Stomach smooth muscle (tissue), 2 donors: Measurements from ENCODE around the gene HTR3E.
"Not testable (repeated sequence)": the region's sequence is repeated elsewhere in the genome, so short reads cannot be mapped to it uniquely, and the experiment has no call there.

Experiments used
- H3K27ac ChIP-seq: one replicate; pipeline ENCODE4 v1.7.0; 2013; ENCODE audit warnings: mild to moderate bottlenecking, low read length, inconsistent platforms
- H3K27me3 ChIP-seq, 2 donors: one replicate each; pipeline ENCODE4 v1.7.0; 2013; ENCODE audit warnings: low read length in 2 of 2; ENCODE audit not compliant: insufficient read depth in 2 of 2, control insufficient read depth in 1 of 2
- H3K36me3 ChIP-seq, 2 donors: one replicate each; pipeline ENCODE4 v1.7.0; 2013; ENCODE audit warnings: low read length in 2 of 2; ENCODE audit not compliant: control insufficient read depth in 2 of 2, insufficient read depth in 2 of 2
- H3K4me1 ChIP-seq: one replicate; pipeline ENCODE4 v1.7.0; 2013; ENCODE audit warnings: low read length; ENCODE audit not compliant: control insufficient read depth, insufficient read depth
- H3K4me3 ChIP-seq, 2 donors: one replicate each; pipeline ENCODE4 v1.7.0; 2013; ENCODE audit warnings: low read length in 2 of 2
- H3K9ac ChIP-seq, 2 donors: one replicate each; pipeline ENCODE4 v1.7.0; 2013; ENCODE audit warnings: low read length in 2 of 2, mild to moderate bottlenecking in 1 of 2
- H3K9me3 ChIP-seq, 2 donors: one replicate each; pipeline ENCODE4 v1.7.0; 2013; ENCODE audit warnings: low read length in 2 of 2; ENCODE audit not compliant: control insufficient read depth in 2 of 2
- donor health status: healthy.
- donor health status: Pancreatic carcinoma.

The HTR3E gene

DNA sequence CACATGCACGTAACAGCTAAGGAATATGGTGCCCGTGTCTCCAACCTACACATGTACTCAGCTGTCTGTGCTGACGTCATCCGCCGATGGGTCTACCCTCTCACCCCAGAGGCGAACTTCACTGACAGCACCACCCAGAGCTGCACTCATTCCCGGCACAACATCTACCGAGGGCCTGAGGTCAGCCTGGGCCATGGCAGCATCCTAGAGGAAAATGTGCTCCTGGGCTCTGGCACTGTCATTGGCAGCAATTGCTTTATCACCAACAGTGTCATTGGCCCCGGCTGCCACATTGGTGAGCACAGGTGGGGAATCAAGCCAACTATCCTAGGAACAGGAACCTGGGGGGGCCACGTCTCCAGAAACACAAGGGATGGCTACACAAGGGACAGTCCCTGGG, 43.6 kb downstream of the HTR3E start:
- H3K36me3 ChIP-seq = peaks cover 49 to 51% of the 10 kb centered on the region in 2 donors
- H3K9me3 ChIP-seq = no peaks in the 10 kb centered on the region
- no peak overlapping the region for H3K27ac ChIP-seq
- H3K9ac ChIP-seq = no peak overlapping the region
- peaks cover 21% of the 10 kb centered on the region for H3K4me1 ChIP-seq
- H3K27me3 ChIP-seq = no peaks in the 10 kb centered on the region
- no peak overlapping the region for H3K4me3 ChIP-seq

DNA sequence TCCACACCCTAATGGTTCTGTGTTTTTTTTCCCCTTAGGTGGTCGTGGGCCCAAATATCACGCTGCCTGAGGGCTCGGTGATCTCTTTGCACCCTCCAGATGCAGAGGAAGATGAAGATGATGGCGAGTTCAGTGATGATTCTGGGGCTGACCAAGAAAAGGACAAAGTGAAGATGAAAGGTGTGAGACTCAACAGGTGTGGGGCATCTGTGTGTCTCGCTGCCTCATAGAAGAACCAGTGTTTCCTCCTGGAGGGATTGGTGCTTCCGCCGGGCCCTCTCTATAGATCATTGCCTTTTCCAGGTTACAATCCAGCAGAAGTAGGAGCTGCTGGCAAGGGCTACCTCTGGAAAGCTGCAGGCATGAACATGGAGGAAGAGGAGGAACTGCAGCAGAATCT, 45.3 kb downstream of the HTR3E start:
- peaks cover 7% of the 10 kb centered on the region for H3K4me1 ChIP-seq
- no peak overlapping the region for H3K27ac ChIP-seq
- peaks cover 52 to 56% of the 10 kb centered on the region in 2 donors for H3K36me3 ChIP-seq
- H3K9ac ChIP-seq = no peak overlapping the region
- no peaks in the 10 kb centered on the region for H3K27me3 ChIP-seq
- H3K4me3 ChIP-seq = no peak overlapping the region
- H3K9me3 ChIP-seq = no peaks in the 10 kb centered on the region

DNA sequence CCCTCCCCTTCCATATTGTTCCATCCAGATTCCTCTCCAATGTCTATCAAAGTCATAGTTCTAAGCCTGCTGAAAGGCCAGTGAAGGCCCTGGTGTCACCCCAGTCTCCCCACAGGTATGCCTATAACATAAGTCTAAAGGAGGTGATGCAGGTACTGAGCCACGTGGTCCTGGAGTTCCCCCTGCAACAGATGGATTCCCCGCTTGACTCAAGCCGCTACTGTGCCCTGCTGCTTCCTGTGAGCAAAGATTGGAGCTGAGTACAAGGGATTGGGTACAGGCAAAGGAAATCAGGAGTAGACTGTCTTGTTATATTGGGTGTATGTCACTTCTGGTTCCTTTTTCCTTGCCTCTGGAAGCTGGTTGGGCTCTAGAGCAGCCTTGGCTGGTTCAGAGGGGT, 46.5 kb downstream of the HTR3E start:
- H3K9ac ChIP-seq = no peak overlapping the region
- peaks cover 52 to 55% of the 10 kb centered on the region in 2 donors for H3K36me3 ChIP-seq
- no peak overlapping the region for H3K27ac ChIP-seq
- peaks cover 4% of the 10 kb centered on the region for H3K4me1 ChIP-seq
- no peaks in the 10 kb centered on the region for H3K9me3 ChIP-seq
- no peaks in the 10 kb centered on the region for H3K27me3 ChIP-seq
- no peak overlapping the region for H3K4me3 ChIP-seq

DNA sequence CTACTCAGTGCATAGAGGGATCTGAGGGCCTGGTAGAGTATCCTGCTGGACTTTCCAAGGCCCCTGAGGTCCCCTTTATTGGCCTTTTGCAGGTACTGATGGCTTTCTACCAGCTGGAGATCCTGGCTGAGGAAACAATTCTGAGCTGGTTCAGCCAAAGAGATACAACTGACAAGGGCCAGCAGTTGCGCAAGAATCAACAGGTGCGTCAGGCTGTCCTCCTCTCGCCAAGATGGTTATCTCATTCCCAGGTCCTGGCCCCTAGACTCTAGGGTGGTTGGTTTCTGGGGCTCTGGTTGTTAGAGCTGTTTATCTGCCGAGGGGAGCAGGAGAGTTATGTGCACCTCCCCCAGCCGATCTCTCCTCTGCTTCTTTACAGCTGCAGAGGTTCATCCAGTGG, 47.6 kb downstream of the HTR3E start:
- Histone ChIP-seq H3K27ac (no peak overlapping the region), H3K36me3 (peaks cover 52% of the 10 kb centered on the region in 2 donors), H3K9ac (no peak overlapping the region), H3K27me3 (no peaks in the 10 kb centered on the region), H3K9me3 (no peaks in the 10 kb centered on the region), H3K4me1 (peaks cover 4% of the 10 kb centered on the region), H3K4me3 (no peak overlapping the region)

DNA sequence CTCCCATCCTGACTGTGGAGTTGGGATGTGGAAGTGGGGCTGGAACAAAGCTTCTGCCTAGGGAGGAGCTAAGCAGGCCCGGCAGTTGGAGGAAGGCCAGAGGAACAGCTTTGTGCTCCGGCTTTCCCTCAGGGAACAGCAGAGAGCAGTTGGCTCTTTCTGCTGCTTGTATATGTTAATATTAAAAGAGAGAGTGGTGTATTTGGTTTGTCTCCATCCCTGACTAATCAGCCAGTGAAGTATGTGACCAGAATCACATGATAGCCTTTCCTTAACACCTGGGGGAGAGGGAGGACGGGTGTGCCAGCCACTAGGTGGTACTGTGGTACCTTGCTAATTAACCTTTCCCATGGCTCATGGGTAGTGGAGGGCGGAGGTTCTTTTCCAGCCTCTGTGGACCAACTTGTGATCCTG, 48.3 kb downstream of the HTR3E start:
- Histone ChIP-seq H3K36me3 (peaks cover 51 to 53% of the 10 kb centered on the region in 2 donors), H3K27ac (no peak overlapping the region), H3K9me3 (no peaks in the 10 kb centered on the region), H3K9ac (peak overlapping the region in 1 of 2 donors; percentile 36), H3K4me3 (no peak overlapping the region), H3K4me1 (peaks cover 4% of the 10 kb centered on the region), H3K27me3 (no peaks in the 10 kb centered on the region)

DNA sequence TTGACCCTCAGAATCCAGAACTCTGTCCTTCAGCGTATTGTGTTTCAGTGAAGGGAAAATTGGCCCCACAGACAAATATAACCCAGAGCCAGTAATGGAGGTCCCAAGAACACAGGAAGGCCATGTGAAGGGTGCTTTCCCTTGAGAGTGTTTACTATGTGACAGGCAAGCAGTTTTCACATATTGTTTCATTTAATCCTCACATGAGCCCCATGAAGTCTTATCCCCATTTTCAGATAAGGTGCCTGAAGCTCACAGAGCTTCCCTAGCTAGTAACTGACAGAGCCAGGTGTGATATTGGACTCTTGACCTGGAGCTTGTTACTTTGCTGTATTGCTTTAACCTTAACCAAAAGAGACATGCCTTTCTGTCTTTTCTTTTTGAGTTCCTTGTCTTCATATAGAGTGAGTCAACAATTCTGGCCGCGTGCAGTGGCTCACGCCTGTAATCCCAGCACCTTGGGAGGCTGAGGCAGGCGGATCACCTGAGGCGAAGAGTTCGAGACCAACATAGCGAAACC, 48.9 kb downstream of the HTR3E start:
- H3K4me3 ChIP-seq = no peak overlapping the region
- H3K36me3 ChIP-seq = peaks cover 44 to 47% of the 10 kb centered on the region in 2 donors
- H3K4me1 ChIP-seq = peaks cover 4% of the 10 kb centered on the region
- no peak overlapping the region for H3K27ac ChIP-seq
- H3K9me3 ChIP-seq = no peaks in the 10 kb centered on the region
- H3K9ac ChIP-seq = no peak overlapping the region
- no peaks in the 10 kb centered on the region for H3K27me3 ChIP-seq

DNA sequence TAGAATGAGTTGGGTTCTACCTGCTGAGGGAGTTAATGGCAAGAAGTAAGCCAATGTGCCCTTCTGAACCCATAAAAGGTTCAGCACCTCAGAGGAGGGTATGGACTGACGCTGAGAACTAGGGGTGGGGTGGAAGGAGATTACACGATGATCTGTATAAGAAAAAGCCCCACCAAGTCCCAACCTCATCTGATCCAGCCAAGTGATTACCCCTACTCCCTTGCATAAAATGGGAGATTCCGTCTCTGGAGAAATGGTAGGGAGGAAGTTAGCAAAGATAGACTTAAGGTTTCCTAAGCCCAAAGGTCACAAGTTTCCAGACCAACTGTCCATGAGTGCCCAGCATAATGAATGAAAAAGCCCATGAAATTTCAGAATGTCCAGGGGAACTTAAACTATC, 51.2 kb downstream of the HTR3E start:
- peaks cover 24 to 27% of the 10 kb centered on the region in 2 donors for H3K36me3 ChIP-seq
- peaks cover 4% of the 10 kb centered on the region for H3K4me1 ChIP-seq
- no peak overlapping the region for H3K27ac ChIP-seq
- H3K9me3 ChIP-seq = no peaks in the 10 kb centered on the region
- no peak overlapping the region for H3K4me3 ChIP-seq
- H3K9ac ChIP-seq = no peak overlapping the region
- no peaks in the 10 kb centered on the region for H3K27me3 ChIP-seq

DNA sequence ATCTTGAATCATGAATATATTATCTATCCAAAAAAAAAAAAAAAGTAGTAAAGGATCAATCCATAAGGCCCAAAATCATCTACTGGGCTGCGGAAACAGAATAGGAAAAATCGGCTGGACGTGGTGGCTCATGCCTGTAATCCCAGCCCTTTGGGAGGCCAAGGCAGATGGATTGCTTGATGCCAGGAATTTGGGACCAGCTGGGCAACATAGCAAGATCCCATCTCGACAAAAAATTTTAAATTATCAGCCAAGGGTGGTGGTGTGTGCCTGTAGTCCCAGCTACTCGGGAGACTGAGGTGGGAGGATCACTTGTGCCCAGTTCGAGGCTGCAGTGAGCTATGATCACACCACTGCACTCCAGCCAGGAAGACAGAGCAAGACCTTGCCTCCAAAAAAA, 52.3 kb downstream of the HTR3E start:
- Histone ChIP-seq H3K27ac (no peak overlapping the region), H3K27me3 (no peaks in the 10 kb centered on the region), H3K9me3 (no peaks in the 10 kb centered on the region), H3K9ac (no peak overlapping the region), H3K36me3 (peaks cover 14 to 16% of the 10 kb centered on the region in 2 donors), H3K4me3 (no peak overlapping the region), H3K4me1 (peaks cover 6% of the 10 kb centered on the region)

DNA sequence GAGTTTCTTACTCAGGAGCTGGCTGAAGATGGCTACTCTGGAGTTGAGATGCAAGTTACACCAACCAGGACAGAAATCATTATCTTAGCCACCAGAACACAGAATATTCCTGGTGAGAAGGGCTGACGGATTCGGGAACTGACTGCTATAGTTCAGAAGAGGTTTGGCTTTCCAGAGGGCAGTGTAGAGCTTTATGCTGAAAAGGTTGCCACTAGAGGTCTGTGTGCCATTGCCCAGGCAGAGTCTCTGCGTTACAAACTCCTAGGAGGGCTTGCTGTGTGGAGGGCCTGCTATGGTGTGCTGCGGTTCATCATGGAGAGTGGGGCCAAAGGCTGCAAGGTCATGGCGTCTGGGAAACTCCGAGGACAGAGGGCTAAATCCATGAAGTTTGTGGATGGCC, 52.9 kb downstream of the HTR3E start:
- H3K9me3 ChIP-seq, H3K27me3 ChIP-seq, H3K9ac ChIP-seq, H3K27ac ChIP-seq, H3K36me3 ChIP-seq, H3K4me3 ChIP-seq: not testable (repeated sequence)
- peaks cover 10% of the 10 kb centered on the region for H3K4me1 ChIP-seq

DNA sequence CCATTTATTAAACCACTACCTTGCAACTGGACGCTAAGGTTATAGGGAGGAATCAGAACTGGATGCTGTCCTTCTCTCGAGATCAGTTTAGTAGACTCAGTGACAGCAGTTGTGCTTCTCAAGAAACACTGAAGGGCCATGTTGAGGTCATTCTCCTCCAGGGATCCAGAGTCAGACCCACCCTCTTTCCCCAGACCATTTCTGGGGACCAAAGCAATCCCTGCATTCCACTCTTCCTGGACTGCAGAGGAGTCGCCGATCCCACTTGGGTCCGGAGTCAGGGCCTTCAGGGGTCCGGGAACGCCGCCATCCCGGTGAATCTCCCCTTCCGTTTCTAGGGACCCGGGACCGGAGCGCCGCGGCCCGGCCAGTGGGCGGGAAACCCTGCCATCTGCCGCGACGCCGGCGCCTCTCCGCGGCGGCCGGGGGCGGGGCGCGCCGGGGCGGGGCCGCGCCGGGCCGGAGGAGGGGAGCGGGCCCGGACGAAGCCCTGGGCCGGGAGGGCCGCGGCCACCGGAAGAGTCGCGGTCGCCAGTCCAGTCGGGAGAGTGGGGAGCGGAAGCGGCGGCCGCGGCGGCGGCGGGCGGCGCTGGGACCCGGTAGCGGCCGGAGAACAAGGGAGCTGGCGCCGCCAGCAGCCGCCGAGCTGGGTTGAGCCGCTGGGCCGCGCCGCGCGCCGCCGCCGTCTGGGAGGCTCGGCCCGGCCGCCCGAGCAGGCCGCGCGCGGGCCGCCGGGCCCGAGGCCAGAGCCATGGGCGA, 58.2 kb downstream of the HTR3E start, which contains the start of gene DVL3:
DVL3 (plus strand) TSS at position 493 of the 759 bp plus-strand sequence; CDS start at position 752, 259 bp downstream.
- no peaks in the 10 kb centered on the region for H3K9me3 ChIP-seq
- peaks cover 38% of the 10 kb centered on the region for H3K4me1 ChIP-seq
- peak within 1 kb of the TSS; percentile 93 to 98 for H3K9ac ChIP-seq
- no peaks in the 10 kb centered on the region for H3K36me3 ChIP-seq
- H3K4me3 ChIP-seq = peak within 1 kb of the TSS; percentile 91 to 96
- no peaks in the 10 kb centered on the region for H3K27me3 ChIP-seq
- peak within 1 kb of the TSS; percentile 90 for H3K27ac ChIP-seq
